NOMO-1 treated with dmso at 0.1 percent for 144 hours (cell line): Measurements from ENCODE around the gene NHSL1.

Source experiments
- DNase-seq: peaks from one replicate; lab custom pipeline; 2025; ENCODE audit not compliant: unreplicated experiment; lab: John Stamatoyannopoulos, UW

NHSL1 gene

GRCh38 chr6:138404666-138405337 is 94.5 kb downstream of the NHSL1 start:
- DNase-seq, result peak; percentile 7

GRCh38 chr6:138403801-138404665 is 95.3 kb downstream of the NHSL1 start, which contains the start of gene HEBP2:
Gene HEBP2, plus strand, starts transcription at chr6:138404223. Its CDS starts 273 bp downstream, at chr6:138404496.
- DNase-seq, result peak; percentile 93

- DNase-seq, result no peak
Measured at GRCh38 chr6:138403324-138403800, 95.9 kb downstream of the NHSL1 start.

GRCh38 chr6:138402838-138403187 is 96.5 kb downstream of the NHSL1 start:
- no peak for DNase-seq

- DNase-seq, result no peak
Measured at GRCh38 chr6:138401960-138402837, 97.1 kb downstream of the NHSL1 start.

- DNase-seq, result no peak
Measured at GRCh38 chr6:138400326-138400725, 99.0 kb downstream of the NHSL1 start.

- no peak for DNase-seq
Measured at GRCh38 chr6:138397128-138398122, 101.9 kb downstream of the NHSL1 start.

GRCh38 chr6:138396709-138397108 is 102.6 kb downstream of the NHSL1 start:
- DNase-seq, result no peak

GRCh38 chr6:138393871-138394783 is 105.2 kb downstream of the NHSL1 start:
- DNase-seq, result peak; percentile 45

- no peak for DNase-seq
Measured at GRCh38 chr6:138389551-138389950, 109.7 kb downstream of the NHSL1 start.

GRCh38 chr6:138387577-138388368 is 111.5 kb downstream of the NHSL1 start:
- DNase-seq, result no peak

GRCh38 chr6:138386897-138387296 is 112.4 kb downstream of the NHSL1 start:
- DNase-seq, result no peak

GRCh38 chr6:138383776-138384175 is 115.5 kb downstream of the NHSL1 start:
- DNase-seq, result no peak

GRCh38 chr6:138382498-138383265 is 116.6 kb downstream of the NHSL1 start:
- DNase-seq, result no peak

- DNase-seq, result no peak
Measured at GRCh38 chr6:138378463-138378862, 120.8 kb downstream of the NHSL1 start.

- no peak for DNase-seq
Measured at GRCh38 chr6:138377844-138378243, 121.5 kb downstream of the NHSL1 start, which contains the start of gene SMIM28. Gene SMIM28, plus strand, starts transcription at chr6:138377905. Its CDS starts 168 bp downstream, at chr6:138378073.

- no peak for DNase-seq
Measured at GRCh38 chr6:138377042-138377441, 122.3 kb downstream of the NHSL1 start.
